ENCODE measurements around the gene IL22RA2.
"Not testable (repeated sequence)": the region's sequence is repeated elsewhere in the genome, so short reads cannot be mapped to it uniquely, and the experiment has no call there.

IL22RA2 gene, protein sequence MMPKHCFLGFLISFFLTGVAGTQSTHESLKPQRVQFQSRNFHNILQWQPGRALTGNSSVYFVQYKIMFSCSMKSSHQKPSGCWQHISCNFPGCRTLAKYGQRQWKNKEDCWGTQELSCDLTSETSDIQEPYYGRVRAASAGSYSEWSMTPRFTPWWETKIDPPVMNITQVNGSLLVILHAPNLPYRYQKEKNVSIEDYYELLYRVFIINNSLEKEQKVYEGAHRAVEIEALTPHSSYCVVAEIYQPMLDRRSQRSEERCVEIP

GRCh38 chr6:137173501-137173900, at the start of gene IL22RA2:
TSS of gene IL22RA2 (minus strand) at chr6:137173644. CDS start at chr6:137161749, 11,895 bp downstream.
- no peak for ATAC-seq
- peak within 1 kb of the TSS; percentile 86 for H3K27ac Mint-ChIP-seq
- no peaks in the 10 kb centered on the region for H3K27me3 Mint-ChIP-seq
- peaks cover 66% of the 10 kb centered on the region for H3K4me1 Mint-ChIP-seq
- no peaks in the 10 kb centered on the region for H3K36me3 Mint-ChIP-seq
- peak within 1 kb of the TSS; percentile 40 for H3K4me3 Mint-ChIP-seq
- H3K9me3 Mint-ChIP-seq = no peaks in the 10 kb centered on the region

DNA sequence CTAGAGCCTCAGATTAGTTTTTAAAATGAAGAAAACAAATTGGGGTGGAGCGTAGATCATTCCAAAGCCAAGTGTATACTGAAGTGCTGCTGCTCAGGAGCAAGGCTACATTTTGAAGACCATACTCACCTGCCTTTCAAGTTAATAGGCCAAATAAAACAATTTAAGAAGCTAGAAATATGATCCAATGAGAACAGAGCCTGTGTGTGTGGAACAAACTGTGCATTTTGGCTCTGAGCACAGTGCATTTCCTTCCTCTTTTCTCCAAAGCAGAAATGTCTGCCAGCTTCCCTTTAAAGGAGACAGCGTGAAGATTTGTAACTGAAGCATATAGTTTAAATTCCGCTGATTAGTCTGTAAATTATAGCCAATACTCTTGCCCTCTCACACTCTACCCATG, 48.9 kb upstream of the IL22RA2 start:
- Mint-ChIP-seq H3K4me3 (peak overlapping the region; percentile 18), H3K9me3 (no peaks in the 10 kb centered on the region), H3K27me3 (no peaks in the 10 kb centered on the region), H3K27ac (peak overlapping the region; percentile 80), H3K4me1 (peaks cover 71% of the 10 kb centered on the region), H3K36me3 (no peaks in the 10 kb centered on the region)
- ATAC-seq = no peak

DNA sequence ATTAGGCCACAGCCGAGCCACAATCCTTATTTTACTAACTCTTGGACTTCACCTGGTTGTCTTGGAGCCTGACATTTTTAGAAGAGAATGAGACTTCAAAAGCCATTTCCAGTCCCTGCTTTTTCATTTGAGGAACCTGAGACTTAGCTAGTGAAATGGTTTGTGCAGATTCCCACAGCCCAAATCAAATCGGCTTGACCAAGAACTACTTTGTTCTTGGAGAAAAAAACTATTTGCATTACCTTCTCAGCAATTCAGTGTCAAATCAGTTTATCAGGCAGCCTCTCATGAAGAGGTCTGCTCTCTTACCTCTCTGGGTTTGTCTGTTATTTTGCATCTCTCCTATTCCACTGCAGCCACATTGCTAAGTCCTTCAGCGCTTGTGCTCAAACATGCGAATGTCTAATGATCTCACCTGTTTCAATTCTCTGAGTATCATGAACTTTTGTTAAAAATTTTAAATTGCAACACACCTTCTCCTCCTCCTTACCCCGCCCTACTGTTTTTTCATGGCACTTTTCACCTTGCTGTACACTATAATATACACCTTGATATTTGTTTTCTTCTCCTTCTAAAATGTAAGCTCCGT, 46.3 kb upstream of the IL22RA2 start:
- Mint-ChIP-seq H3K4me3 (peak overlapping the region; percentile 99), H3K27ac (peak overlapping the region; percentile 100), H3K9me3 (no peaks in the 10 kb centered on the region), H3K27me3 (no peaks in the 10 kb centered on the region), H3K36me3 (peaks cover 6% of the 10 kb centered on the region), H3K4me1 (peaks cover 76% of the 10 kb centered on the region)
- peak; percentile 2 for ATAC-seq

DNA sequence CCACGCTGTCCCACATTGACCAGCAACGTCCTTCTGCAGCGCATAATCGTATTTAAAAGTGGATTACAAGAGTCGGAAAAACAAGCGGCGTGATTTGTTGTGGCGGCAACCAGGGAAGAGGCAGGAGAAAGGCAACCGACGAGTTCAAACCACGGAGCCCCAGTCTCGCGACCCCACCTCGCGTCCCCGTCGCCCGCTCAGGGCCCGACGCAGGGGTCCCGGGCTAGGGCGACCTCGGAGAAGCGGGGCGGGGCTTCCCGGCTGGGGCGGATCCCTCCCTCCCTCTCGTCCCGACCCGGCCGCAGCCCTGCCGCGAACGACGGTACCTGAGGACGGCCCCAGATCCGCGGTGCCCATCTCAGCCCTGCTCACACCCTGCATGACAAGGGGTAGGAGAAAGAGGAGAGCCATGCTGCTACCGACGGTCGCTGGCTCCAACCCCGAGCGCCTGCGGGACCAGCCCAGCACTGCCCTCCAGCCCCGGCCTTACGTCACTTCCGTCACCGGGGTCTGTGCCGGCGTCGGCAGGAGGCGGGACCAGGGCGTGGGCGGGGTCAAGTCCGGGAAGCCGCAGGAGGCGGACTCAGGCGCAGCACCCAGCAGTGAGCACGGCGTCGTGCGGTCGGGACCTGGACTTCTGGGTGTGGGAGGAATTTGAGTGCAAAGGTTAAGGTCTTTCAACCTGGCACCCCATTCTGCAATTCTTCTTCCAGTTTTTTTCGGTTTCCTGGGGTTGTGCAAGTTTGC, 45.6 kb upstream of the IL22RA2 start, which contains the start of gene IFNGR1:
Gene IFNGR1, minus strand, starts transcription at position 469 of the 747 bp plus-strand sequence. Its CDS starts 58 bp downstream, at position 411.
- Mint-ChIP-seq H3K4me1 (peaks cover 76% of the 10 kb centered on the region), H3K36me3 (peaks cover 6% of the 10 kb centered on the region), H3K9me3 (no peaks in the 10 kb centered on the region), H3K27me3 (no peaks in the 10 kb centered on the region), H3K27ac (peak within 1 kb of the TSS; percentile 100), H3K4me3 (peak within 1 kb of the TSS; percentile 99)
- ATAC-seq = peak; percentile 95

DNA sequence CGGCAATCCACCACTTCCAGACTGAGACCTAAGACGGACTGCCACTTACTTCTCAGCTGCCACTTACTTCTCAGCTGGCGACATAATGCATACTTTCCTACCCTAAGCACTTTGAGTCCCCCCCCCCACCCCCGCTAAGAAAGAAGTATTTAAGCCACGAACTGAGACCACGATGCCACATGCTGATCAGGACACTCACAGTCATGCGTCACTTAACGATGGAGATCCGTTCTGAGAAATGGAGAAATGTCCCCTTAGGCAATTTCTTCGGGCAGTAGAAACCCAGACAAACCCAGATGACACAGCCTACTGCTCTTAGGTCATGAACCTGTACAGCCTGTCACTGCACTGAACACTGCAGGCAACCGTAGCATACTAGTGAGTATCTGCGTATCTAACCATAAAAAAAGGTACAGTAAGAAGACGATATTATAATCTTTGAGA, 45.1 kb upstream of the IL22RA2 start:
- peak overlapping the region; percentile 99 for H3K4me3 Mint-ChIP-seq
- peaks cover 76% of the 10 kb centered on the region for H3K4me1 Mint-ChIP-seq

GRCh38 chr6:137217801-137218472, 44.5 kb upstream of the IL22RA2 start:
- Mint-ChIP-seq H3K4me1 (peaks cover 76% of the 10 kb centered on the region), H3K9me3 (no peaks in the 10 kb centered on the region), H3K27me3 (no peaks in the 10 kb centered on the region), H3K27ac (peak overlapping the region; percentile 100), H3K36me3 (peaks cover 13% of the 10 kb centered on the region), H3K4me3 (peak overlapping the region; percentile 99)
- ATAC-seq = peak; percentile 41

More for the DNA sequence above, 45.1 kb upstream of the IL22RA2 start:
- Mint-ChIP-seq H3K9me3 (no peaks in the 10 kb centered on the region), H3K36me3 (peaks cover 8% of the 10 kb centered on the region), H3K27ac (peak overlapping the region; percentile 100), H3K27me3 (no peaks in the 10 kb centered on the region)
- peak; percentile 82 for ATAC-seq

DNA sequence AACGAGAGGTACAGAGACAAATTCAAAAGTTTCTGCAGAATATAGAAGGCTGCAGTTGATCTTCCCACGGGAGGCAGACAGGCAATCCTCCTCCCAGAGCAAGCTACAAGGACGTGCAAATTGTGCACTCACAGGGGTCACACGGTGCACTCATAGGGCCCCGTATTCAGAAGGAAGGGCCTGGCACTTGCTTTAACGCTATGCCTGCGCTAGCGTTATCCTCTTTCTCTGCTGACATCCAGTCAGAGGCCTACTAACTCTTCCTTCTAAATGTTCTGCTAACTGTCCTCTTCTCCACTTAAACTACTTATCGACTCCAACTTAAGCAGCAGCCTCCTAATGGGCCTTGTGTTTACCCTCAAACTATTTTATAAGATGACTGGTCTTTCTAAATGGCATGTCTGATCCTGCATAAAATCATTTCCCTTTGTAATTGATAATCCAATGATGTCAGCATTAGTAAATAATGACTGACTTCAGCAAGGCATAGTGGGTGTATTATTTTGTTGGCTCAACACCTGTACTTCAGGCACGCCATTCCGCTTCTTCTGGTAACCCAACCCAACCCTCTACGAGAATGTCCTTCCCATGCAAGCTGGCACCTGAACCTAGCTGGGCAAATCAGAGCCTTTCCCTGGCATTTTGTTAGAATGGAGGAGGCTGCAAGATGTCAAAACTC, 43.6 kb upstream of the IL22RA2 start:
- no peak for ATAC-seq
- H3K27me3 Mint-ChIP-seq = no peaks in the 10 kb centered on the region
- H3K36me3 Mint-ChIP-seq = peaks cover 21% of the 10 kb centered on the region
- no peaks in the 10 kb centered on the region for H3K9me3 Mint-ChIP-seq
- peak overlapping the region; percentile 100 for H3K27ac Mint-ChIP-seq
- H3K4me1 Mint-ChIP-seq = peaks cover 74% of the 10 kb centered on the region
- H3K4me3 Mint-ChIP-seq = peak overlapping the region; percentile 99

- peak overlapping the region; percentile 99 for H3K4me3 Mint-ChIP-seq
- H3K36me3 Mint-ChIP-seq = peaks cover 30% of the 10 kb centered on the region
- peak overlapping the region; percentile 100 for H3K27ac Mint-ChIP-seq
- no peaks in the 10 kb centered on the region for H3K9me3 Mint-ChIP-seq
- no peak for ATAC-seq
- no peaks in the 10 kb centered on the region for H3K27me3 Mint-ChIP-seq
- peaks cover 78% of the 10 kb centered on the region for H3K4me1 Mint-ChIP-seq
Observed at GRCh38 chr6:137216106-137216505, 42.7 kb upstream of the IL22RA2 start.

DNA sequence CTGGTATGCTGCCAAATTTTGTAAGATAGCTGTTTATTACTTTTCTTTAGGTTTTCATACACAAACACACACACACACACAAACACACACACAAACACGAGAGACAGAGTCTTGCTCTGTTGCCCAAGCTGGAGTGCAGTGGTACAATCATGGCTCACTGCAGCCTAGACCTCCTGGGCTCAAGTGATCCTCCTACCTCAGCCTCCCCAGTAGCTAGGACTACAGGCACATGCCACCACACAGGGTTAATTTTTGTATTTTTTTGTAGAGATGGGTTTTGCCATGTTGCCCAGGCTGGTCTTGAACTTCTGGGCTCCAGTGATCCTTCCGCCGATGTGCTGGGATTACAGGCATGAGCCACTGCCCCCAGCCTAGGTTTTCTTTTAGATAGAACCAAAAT, 42.2 kb upstream of the IL22RA2 start:
- H3K4me3 Mint-ChIP-seq = peak overlapping the region; percentile 47
- peak overlapping the region; percentile 100 for H3K27ac Mint-ChIP-seq
- H3K36me3 Mint-ChIP-seq = peaks cover 34% of the 10 kb centered on the region
- H3K9me3 Mint-ChIP-seq, ATAC-seq, H3K27me3 Mint-ChIP-seq: not testable (repeated sequence)
- H3K4me1 Mint-ChIP-seq = peaks cover 78% of the 10 kb centered on the region

- Mint-ChIP-seq H3K4me1 (peaks cover 74% of the 10 kb centered on the region), H3K9me3 (no peaks in the 10 kb centered on the region), H3K27me3 (no peaks in the 10 kb centered on the region), H3K27ac (peak overlapping the region; percentile 36), H3K36me3 (peaks cover 41% of the 10 kb centered on the region), H3K4me3 (no peak overlapping the region)
- ATAC-seq = no peak
Observed at GRCh38 chr6:137214931-137215330, 41.5 kb upstream of the IL22RA2 start.

DNA sequence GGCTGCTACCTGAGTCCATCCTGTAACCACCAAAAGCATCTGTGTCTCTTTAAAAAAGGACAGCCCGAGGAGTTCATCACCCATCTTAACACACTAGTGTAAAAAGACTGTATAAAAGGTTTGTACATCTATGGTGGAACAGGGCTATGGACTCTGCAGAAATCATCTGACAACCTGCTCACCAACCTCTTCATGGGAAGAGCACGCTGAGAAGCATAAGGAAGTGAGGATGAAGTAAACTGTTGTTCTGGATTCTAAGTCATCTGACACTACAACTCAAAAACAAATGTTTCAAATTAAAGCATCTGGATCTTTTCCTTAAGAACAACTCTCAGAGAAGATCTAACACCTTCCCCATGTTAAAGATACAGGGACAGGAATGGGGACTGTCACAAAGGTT, 40.4 kb upstream of the IL22RA2 start:
- ATAC-seq = no peak
- Mint-ChIP-seq H3K4me3 (no peak overlapping the region), H3K36me3 (peaks cover 53% of the 10 kb centered on the region)

DNA sequence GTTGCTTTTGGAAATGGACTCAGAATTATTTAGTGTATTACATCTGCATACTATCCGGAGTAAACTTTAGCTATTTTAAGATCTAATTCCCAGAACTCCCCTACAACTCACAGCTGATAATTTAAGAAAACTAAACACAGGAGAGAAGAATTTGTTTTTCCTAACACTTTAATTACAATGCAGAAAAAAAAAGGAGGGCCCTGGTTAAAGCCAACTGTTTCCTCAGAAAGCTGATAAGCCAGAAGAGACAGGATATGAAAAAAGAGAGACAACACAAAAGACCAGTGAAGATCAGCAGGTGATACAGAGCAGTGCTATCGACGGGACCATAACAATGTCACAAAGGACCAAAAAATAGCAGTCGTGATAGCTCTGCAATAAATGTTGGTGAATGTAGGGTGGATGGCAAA, 39.9 kb upstream of the IL22RA2 start:
- Mint-ChIP-seq H3K9me3 (peaks cover 11% of the 10 kb centered on the region), H3K36me3 (peaks cover 57% of the 10 kb centered on the region), H3K4me3 (no peak overlapping the region), H3K27me3 (no peaks in the 10 kb centered on the region), H3K27ac (peak overlapping the region; percentile 43), H3K4me1 (peaks cover 79% of the 10 kb centered on the region)
- no peak for ATAC-seq

More for the DNA sequence above, 40.4 kb upstream of the IL22RA2 start:
- Mint-ChIP-seq H3K4me1 (peaks cover 79% of the 10 kb centered on the region), H3K27ac (peak overlapping the region; percentile 43), H3K27me3 (no peaks in the 10 kb centered on the region), H3K9me3 (peaks cover 7% of the 10 kb centered on the region)

DNA sequence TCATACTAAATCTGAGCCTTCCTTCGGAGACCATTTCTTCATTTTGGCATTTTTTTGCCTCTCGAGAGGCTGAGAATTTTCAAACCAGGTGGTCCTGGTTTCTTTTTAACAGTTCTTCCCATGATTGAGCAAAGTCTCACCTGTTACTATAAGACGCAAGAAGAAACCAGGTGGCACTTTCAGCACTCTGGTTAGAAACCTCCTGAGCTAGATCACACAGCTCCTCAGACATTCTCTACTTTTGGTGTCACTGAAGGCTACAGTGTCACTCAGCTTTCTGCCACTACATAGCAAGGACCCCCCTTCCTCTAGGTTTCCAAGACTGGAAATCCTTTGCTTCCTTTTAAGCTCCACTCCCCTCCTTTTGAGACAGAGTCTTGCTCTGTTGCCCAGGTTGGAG, 38.5 kb upstream of the IL22RA2 start:
- H3K27ac Mint-ChIP-seq = peak overlapping the region; percentile 24
- H3K4me3 Mint-ChIP-seq = no peak overlapping the region
- peaks cover 79% of the 10 kb centered on the region for H3K4me1 Mint-ChIP-seq
- H3K36me3 Mint-ChIP-seq = peaks cover 69% of the 10 kb centered on the region
- H3K27me3 Mint-ChIP-seq = no peaks in the 10 kb centered on the region
- ATAC-seq = no peak
- H3K9me3 Mint-ChIP-seq = peaks cover 17% of the 10 kb centered on the region

DNA sequence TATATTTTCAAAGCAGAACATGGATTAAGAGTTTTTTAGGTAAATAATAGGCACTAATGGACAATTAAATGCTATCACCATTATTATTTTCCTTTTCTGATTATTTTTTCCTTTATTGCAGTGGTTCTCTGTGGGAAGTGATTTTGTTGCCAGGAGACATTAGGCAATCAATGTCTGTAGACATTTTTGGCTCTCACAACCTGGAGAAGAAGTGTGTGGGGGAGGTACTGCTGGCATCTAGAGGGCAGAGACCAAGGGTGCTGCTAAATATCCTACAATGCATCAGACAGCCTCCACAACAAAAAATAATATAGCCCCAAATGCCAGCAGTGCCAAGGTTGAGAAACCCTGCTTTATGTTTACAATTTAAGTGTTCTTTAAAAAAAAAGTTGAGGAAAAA, 37.5 kb upstream of the IL22RA2 start:
- Mint-ChIP-seq H3K27ac (peak overlapping the region; percentile 24), H3K4me3 (no peak overlapping the region), H3K36me3 (peaks cover 74% of the 10 kb centered on the region), H3K9me3 (peaks cover 17% of the 10 kb centered on the region), H3K4me1 (peaks cover 75% of the 10 kb centered on the region), H3K27me3 (no peaks in the 10 kb centered on the region)
- no peak for ATAC-seq

Measured in stimulated activated memory B cell treated with anti-CD40 and anti-IgM and Interleukin-4, amounts not matched to agents 10 μg/mL and 1 μg/mL and 100 μg/mL, for 72 hours (primary cell).